HFF-Myc (cell line): Measurements from ENCODE around the gene SPPL3.
A peak's percentile ranks its signal among the peaks of the same experiment; 100 is the strongest.

Experiments
- DNase-seq: peaks from one replicate; pipeline ENCODE4 v3.0.0-alpha.2; 2011; ENCODE audit warnings: low read depth; ENCODE audit errors: extremely low read depth
- H3K4me3 ChIP-seq: replicated peaks from 2 replicates; pipeline ENCODE4 v1.5.1; 2011; ENCODE audit warnings: low read depth, mild to moderate bottlenecking, control low read depth, low read length
- CTCF ChIP-seq: IDR thresholded peaks from 2 replicates; pipeline ENCODE4 v1.5.1; 2012; ENCODE audit warnings: mild to moderate bottlenecking, low read depth, low read length, control low read depth; ENCODE audit errors: missing control alignments

SPPL3 gene

GRCh38 chr12:120791669-120792176 lies 112.4 kb downstream of the SPPL3 start:
- no peak for TF ChIP-seq CTCF
- H3K4me3 ChIP-seq: no peak overlapping the region
- no peak for DNase-seq

- no peak for DNase-seq
- H3K4me3 ChIP-seq: no peak overlapping the region
- TF ChIP-seq CTCF: no peak
These were observed 114.0 kb downstream of the SPPL3 start for GRCh38 chr12:120790114-120790513.

GRCh38 chr12:120787889-120788288 lies 116.3 kb downstream of the SPPL3 start:
- no peak for TF ChIP-seq CTCF
- H3K4me3 ChIP-seq: no peak overlapping the region
- DNase-seq: no peak

GRCh38 chr12:120784804-120785203 lies 119.4 kb downstream of the SPPL3 start:
- no peak for DNase-seq

GRCh38 chr12:120783197-120783596 lies 121.0 kb downstream of the SPPL3 start:
- H3K4me3 ChIP-seq: no peak overlapping the region
- DNase-seq: peak; percentile 52
- no peak for TF ChIP-seq CTCF

More at GRCh38 chr12:120784804-120785203, 119.4 kb downstream of the SPPL3 start:
- no peak overlapping the region for H3K4me3 ChIP-seq
- TF ChIP-seq CTCF: no peak

GRCh38 chr12:120775862-120776552 lies 128.2 kb downstream of the SPPL3 start:
- no peak for TF ChIP-seq CTCF
- DNase-seq: no peak
- no peak overlapping the region for H3K4me3 ChIP-seq
